Hepatocyte (in vitro differentiated cells): ENCODE data around the gene FST.

ENCODE experiments used
- CTCF ChIP-seq: fragments of 200-600 bp; sonication (generic); IDR thresholded peaks from 2 replicates; pipeline ENCODE4 v1.5.1; 2016; ENCODE audit warnings: antibody characterized with exemption, mild to moderate bottlenecking; ENCODE audit not compliant: poor library complexity
- EZH2 ChIP-seq: fragments of 200-600 bp; sonication (generic); IDR thresholded peaks from 2 replicates; pipeline ENCODE4 v1.6.1; 2016; ENCODE audit warnings: antibody characterized with exemption, mild to moderate bottlenecking, borderline replicate concordance
- EZH2phosphoT487 ChIP-seq: fragments of 200-600 bp; sonication (generic); IDR thresholded peaks from one replicate; pipeline ENCODE4 v1.6.1; 2018; ENCODE audit warnings: antibody characterized with exemption, mild to moderate bottlenecking, low read depth, moderate library complexity; ENCODE audit not compliant: unreplicated experiment, severe bottlenecking

- TF ChIP-seq CTCF (no peak), EZH2 (no peak), EZH2phosphoT487 (no peak)
Observed at GRCh38 chr5:53507013-53507412, 26.6 kb downstream of the FST start.
